Measurements from ENCODE around the gene PCCB.
"Not testable (repeated sequence)": the region's sequence is repeated elsewhere in the genome, so short reads cannot be mapped to it uniquely, and the experiment has no call there.

PCCB gene

GRCh38 chr3:136329593-136329992 is 79.5 kb downstream of the PCCB start:
- DNase-seq = no peak

DNA sequence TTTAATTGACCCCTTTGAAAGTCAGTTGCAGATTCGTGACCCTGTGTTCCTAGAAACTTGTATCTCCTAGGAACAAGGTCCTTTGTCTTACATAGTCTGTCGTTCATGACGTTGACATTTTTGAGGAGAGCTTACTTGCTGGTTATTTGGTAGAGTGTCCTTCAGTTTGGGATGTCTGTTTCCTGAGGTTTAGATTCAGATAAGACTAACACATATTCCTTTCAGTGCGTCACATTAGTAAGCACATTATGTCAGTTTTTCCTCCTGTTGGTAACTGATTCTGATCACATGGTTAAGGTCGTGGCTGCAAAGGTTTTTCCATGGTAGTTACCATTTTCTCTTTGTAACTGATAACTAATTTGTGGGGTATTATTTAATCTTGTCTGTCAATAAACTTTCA is 80.8 kb downstream of the PCCB start:
- no peak for DNase-seq

DNA sequence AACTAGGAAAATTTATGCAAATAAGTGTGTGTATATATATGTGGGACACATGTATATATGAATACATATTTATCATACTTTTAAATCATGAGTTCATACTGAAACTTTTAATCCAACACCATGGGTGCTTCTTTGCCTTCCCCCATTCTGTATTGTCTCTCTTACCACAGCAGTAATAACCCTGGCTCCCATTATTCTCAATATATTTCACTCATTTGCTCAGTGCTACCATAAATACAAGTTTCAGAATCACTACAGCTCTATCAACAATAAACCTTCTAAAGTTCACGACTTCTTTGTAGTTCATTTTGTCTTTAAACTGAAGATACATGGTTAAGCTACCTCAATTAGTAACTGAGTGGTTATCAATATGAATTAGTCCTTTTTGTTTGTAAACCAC is 82.2 kb downstream of the PCCB start:
- no peak for DNase-seq

DNA sequence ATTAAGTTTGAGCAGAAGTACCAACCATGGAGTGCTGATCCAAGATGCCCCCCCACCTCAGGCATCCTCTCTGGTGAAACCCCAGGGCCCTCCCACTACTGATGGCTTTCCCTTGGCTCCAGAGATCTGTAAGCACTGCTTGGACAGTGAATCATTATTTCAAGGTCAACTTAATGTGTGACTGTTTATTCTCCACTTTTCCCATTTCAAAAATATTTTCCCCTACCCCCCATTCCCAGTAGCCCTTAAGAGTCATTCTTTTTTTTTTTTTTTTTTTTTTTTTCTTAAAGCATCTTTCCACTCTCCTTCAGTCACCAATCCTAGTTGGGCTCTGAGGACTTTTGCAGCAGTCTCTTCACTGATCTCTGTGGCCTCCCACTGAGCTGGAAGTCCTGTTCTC is 82.6 kb downstream of the PCCB start:
- no peak for DNase-seq

DNA sequence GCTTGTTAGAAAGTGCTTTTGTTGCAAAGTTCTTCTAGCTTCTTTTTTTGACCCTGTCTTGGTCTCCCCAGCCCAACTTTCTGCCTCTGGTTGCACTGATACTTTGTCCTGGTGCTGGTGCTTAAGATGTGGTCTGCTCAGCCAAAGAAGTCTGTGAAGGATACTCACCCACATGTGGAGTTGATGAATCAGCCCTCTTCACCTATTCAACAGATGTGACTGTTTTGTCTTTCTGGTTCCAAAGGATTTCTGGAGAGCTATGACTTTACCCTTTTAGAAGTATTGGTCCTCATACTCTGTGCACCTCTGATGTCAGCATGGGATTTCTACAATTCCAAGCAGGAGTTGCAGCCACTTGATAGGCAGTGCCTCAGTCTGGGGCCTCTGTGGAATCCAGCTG is 84.1 kb downstream of the PCCB start:
- DNase-seq = no peak

DNA sequence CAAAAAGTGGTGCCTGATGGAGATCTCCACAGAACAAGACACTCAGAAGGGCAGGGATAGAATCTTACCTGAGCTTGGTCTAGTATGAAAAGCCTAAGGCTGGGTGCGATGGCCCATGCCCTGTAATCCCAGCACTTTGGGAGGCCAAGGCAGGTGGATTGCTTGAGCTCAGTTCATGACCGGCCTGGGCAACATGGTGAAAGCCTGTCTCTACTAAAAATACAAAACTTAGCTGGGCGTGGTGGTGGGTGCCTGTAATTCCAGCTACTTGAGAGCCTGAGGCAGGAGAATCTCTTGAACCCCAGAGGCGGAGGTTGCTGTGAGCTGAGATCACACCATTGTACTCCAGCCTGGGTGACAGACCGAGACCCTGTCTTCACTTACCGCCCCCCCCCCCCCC is 84.6 kb downstream of the PCCB start:
- not testable (repeated sequence) for DNase-seq

DNA sequence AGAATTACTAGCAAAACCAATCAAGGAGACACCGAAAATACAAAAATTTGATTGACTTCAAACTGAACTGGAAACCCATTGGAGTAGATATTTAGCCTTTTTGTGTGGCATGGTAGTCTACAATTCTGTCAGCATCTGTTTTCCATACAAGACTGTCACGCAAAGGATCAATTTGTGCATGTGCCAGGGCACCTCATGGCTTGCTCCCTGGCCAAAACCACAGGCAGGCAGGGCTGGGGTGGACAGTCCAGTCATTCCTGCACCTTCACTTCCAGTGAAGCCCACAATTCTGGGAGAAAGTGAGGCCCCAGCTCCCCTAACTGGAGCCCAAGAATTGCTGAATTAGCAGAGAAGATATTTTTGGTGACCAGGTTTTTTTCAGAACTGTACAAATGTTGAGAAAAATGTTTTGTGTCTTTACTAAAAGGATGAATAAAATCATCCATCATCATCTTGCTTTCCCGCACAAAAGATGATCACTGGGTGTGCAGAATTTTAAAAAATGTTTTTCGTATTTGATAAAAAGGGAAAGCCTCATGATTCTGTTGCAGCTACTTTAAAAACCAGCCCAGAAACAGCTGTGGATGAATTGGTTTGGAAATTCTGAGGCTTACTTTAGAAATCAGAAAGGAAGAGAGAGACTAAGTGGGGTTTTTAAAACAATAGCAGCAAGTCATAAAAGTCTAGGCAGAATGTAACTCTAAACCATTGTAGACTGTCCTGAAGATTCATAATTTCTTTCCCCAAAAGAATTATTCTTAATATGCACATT is 86.4 kb downstream of the PCCB start:
- DNase-seq = no peak

DNA sequence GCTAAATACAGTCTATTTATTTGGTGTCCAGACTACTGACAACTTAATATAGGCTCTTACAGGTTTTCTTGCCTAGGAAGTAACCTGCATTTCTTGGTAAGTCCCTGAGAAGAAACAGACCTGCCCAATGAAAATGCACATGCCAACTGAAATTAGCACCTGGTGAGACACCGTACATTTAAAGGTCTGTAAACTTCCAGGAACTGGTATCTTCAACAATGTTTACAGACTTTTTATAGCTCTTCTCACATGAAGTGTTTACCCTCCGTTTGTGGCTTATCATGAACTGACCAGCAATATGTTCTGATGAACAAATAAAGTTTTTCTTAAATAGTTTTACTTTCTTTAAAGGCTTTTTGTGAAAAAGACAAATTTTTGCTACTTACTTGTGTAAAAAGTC is 93.3 kb downstream of the PCCB start:
- DNase-seq = no peak

DNA sequence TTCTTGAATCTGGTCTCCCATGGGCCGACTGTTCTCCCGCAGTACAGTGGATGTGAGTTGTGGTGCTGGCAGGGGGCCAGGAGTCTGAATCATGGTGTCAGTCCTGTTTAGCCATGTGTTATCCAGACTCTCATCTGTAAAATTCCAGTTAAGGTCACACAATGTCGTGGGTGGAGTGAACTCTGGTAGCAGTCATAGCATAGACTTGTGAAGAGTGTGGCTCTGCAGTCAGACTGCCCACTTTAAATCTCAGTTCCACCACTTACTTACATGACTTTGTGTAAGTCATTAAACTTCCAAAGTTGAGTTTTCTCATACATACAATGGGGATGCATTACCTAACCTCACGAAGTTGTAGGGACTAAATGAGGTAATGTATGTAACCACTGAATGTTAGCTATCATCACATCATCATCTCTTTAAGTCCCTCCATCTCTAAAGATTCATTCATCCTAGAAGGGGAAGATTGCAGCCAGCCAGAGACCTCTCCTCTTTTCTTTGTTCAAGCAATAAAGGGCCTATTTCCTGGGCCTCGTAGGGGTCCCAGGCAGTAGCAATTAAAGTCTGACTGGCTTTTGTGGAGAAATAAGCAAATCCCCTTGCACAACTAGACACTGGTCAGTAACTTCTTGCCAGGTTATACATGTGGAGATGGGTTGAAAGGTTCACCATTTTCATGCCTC is 93.9 kb downstream of the PCCB start:
- no peak for DNase-seq

- DNase-seq = no peak
These were observed 96.3 kb downstream of the PCCB start for GRCh38 chr3:136346486-136346885.

DNA sequence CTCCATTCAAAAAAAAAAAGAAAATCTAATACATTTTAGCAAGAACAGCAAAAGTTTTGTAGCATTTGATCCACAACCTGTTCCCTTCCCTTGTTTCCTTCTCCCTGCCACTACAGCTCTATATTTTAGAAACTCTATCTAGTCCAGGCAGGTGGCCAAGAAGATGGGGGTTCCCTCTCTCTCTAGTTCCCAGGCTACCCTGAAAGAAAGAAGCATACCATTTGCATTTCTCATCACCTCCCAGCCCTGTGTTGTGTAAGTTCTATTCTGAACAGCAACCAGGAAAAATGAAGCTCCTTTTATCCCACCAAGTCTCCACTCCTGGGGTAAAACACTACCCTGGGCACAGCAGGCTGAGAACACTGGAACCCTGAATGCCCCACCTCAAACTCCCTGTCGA is 100.0 kb downstream of the PCCB start:
- no peak for DNase-seq

- DNase-seq = no peak
These were observed 100.4 kb downstream of the PCCB start for GRCh38 chr3:136350557-136350956.

GRCh38 chr3:136351351-136351750 is 101.2 kb downstream of the PCCB start:
- DNase-seq = no peak

DNA sequence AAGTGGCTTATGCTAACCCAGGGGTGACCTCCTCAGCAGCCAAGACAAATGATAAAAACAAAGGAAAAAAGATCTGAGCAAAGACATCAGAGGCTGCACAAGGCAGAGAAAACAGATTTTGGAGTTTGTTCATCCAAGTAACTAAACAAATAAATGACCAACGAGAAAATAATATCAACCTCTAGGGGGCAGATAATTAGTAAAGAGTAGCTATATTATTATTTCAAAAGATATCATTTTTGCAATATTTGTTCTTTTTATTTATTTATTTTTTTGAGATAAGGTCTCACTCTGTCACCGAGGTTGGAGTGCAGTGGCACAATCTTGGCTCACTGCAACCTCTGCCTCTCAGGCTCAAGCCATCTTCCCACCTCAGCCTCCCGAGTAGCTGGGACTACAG is 101.8 kb downstream of the PCCB start:
- DNase-seq = no peak

DNA sequence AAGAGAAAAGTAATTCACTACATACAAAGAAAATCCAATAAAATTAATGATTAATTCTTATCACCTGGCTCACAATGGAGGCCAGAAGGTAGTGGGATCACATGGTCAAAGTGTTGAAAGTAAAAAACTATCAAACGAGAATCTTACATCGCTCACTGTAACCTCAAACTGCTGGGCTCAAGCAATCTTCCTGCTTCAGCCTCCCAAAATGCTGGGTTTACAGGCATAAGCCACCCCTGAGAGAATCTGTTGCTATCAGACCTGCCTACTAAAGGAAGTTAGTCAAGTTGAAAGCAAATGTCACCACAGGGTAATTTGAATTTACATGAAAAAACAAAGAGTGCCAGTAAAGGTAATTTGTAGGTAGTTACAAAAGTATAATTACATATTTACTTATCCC is 103.3 kb downstream of the PCCB start:
- no peak for DNase-seq

DNA sequence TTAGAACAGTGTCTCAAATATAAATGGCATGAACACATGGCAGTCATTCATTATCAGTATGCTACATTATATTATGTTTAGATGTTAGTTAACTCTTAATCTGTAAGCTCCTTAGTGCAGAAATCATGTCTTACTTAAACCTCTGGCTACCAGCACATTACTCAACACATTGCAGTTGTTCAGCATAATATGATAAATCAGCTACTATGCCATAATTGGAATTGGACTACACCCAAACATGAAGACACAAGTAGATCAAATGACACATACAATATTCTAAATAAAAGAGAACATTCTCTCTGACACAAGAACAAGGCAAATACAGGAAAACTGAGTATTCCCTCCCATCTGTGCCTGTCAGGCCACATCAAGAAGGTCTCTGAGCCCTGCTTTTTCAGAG is 116.1 kb downstream of the PCCB start:
- no peak for DNase-seq

DNA sequence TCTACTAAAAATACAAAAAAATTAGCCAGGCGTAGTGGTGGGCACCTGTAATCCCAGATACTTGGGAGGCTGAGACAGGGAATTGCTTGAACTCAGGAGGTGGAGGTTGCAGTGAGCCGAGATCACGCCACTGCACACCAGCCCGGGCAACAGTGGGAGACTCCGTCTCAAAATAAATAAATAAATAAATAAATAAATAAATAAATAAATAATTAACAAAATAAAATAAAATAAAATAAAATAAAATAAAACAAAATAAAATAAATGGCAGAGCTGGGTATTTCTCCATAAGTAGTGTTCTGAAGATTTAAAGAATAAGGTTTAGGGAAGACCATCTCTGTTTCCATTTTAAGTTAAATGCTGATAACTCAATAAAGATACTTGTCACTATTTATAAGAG is 125.7 kb downstream of the PCCB start:
- not testable (repeated sequence) for DNase-seq

GRCh38 chr3:136377508-136377907 is 127.4 kb downstream of the PCCB start:
- no peak for DNase-seq

GRCh38 chr3:136378011-136378410 is 127.9 kb downstream of the PCCB start:
- no peak for DNase-seq

Data from CD4-positive, alpha-beta T cell treated with Interferon alpha-2 for 1 hour (primary cell).